ENCODE measurements around the gene CPNE4. TPM values are rescaled to one million over a fixed set of nuclear protein-coding genes. Genes with fewer than 3 reads are reported as not detected.

The CPNE4 gene
- total RNA-seq, 2 donors from 2014 or later, result 1.7 to 2.5 TPM

GRCh38 chr3:131981323-131981722, 53.5 kb downstream of the CPNE4 start:
- TF ChIP-seq CTCF (conservative IDR thresholded peaks at IDR 0.05), result no peak
- Mint-ChIP-seq H3K4me3 (no peak overlapping the region), H3K36me3 (ENCODE audit: low read depth) (no peaks in the 10 kb centered on the region), H3K27me3 (ENCODE audit: insufficient read depth) (no peaks in the 10 kb centered on the region), H3K4me1 (peaks cover 4% of the 10 kb centered on the region), H3K27ac (no peak overlapping the region), H3K9me3 (peaks cover 12% of the 10 kb centered on the region)
- H3K4me1 ChIP-seq (ENCODE audit: control insufficient read depth, insufficient read depth, low read length), result no peaks in the 10 kb centered on the region
- H3K36me3 ChIP-seq (ENCODE audit: control insufficient read depth, insufficient read depth, low read length), result no peaks in the 10 kb centered on the region
- H3K9me3 ChIP-seq (ENCODE audit: control insufficient read depth, low read length), result no peaks in the 10 kb centered on the region
- DNase-seq, result no peak
- H3K27me3 ChIP-seq (ENCODE audit: control insufficient read depth, insufficient read depth, low read length, poor library complexity, severe bottlenecking), result no peaks in the 10 kb centered on the region
- H3K4me3 ChIP-seq (ENCODE audit: low read length), result no peak overlapping the region
- WGBS, 2 experiments (ENCODE audit: insufficient coverage in 1 of 2, insufficient read length in 1 of 2), result 89 to 92% methylated on average over 6 to 7 of the region's 7 CpGs
- no peak overlapping the region for H3K27ac ChIP-seq (ENCODE audit: low read depth, low read length)
- no peak overlapping the region for H3K9ac ChIP-seq (ENCODE audit: extremely low read depth, low read length, poor library complexity, severe bottlenecking)

GRCh38 chr3:131976448-131976847, 58.4 kb downstream of the CPNE4 start:
- TF ChIP-seq CTCF (conservative IDR thresholded peaks at IDR 0.05), result no peak
- Histone ChIP-seq H3K27ac (ENCODE audit: low read depth, low read length) (no peak overlapping the region), H3K4me1 (ENCODE audit: control insufficient read depth, insufficient read depth, low read length) (no peaks in the 10 kb centered on the region), H3K36me3 (ENCODE audit: control insufficient read depth, insufficient read depth, low read length) (no peaks in the 10 kb centered on the region), H3K9ac (ENCODE audit: extremely low read depth, low read length, poor library complexity, severe bottlenecking) (no peak overlapping the region), H3K4me3 (ENCODE audit: low read length) (no peak overlapping the region), H3K9me3 (ENCODE audit: control insufficient read depth, low read length) (no peaks in the 10 kb centered on the region), H3K27me3 (ENCODE audit: control insufficient read depth, insufficient read depth, low read length, poor library complexity, severe bottlenecking) (no peaks in the 10 kb centered on the region)
- no peak overlapping the region for H3K27ac Mint-ChIP-seq
- WGBS, 2 experiments (ENCODE audit: insufficient coverage in 1 of 2, insufficient read length in 1 of 2), result 60 to 86% methylated on average over 1 to 2 of the region's 2 CpGs
- no peak overlapping the region for H3K4me3 Mint-ChIP-seq
- no peak for DNase-seq
- peaks cover 12% of the 10 kb centered on the region for H3K9me3 Mint-ChIP-seq
- H3K27me3 Mint-ChIP-seq (ENCODE audit: insufficient read depth), result no peaks in the 10 kb centered on the region
- no peaks in the 10 kb centered on the region for H3K36me3 Mint-ChIP-seq (ENCODE audit: low read depth)
- H3K4me1 Mint-ChIP-seq, result peaks cover 4% of the 10 kb centered on the region

GRCh38 chr3:131975047-131975446, 59.8 kb downstream of the CPNE4 start:
- WGBS, 2 experiments (ENCODE audit: insufficient coverage in 1 of 2, insufficient read length in 1 of 2), result 88 to 92% methylated on average over 5 to 6 of the region's 6 CpGs
- Histone ChIP-seq H3K9me3 (ENCODE audit: control insufficient read depth, low read length) (no peaks in the 10 kb centered on the region), H3K9ac (ENCODE audit: extremely low read depth, low read length, poor library complexity, severe bottlenecking) (no peak overlapping the region), H3K4me3 (ENCODE audit: low read length) (no peak overlapping the region), H3K36me3 (ENCODE audit: control insufficient read depth, insufficient read depth, low read length) (no peaks in the 10 kb centered on the region), H3K4me1 (ENCODE audit: control insufficient read depth, insufficient read depth, low read length) (peaks cover under 1% of the 10 kb centered on the region), H3K27me3 (ENCODE audit: control insufficient read depth, insufficient read depth, low read length, poor library complexity, severe bottlenecking) (no peaks in the 10 kb centered on the region), H3K27ac (ENCODE audit: low read depth, low read length) (no peak overlapping the region)
- Mint-ChIP-seq H3K4me1 (peaks cover 4% of the 10 kb centered on the region), H3K36me3 (ENCODE audit: low read depth) (no peaks in the 10 kb centered on the region), H3K27ac (no peak overlapping the region), H3K4me3 (no peak overlapping the region), H3K27me3 (ENCODE audit: insufficient read depth) (no peaks in the 10 kb centered on the region), H3K9me3 (peaks cover 10% of the 10 kb centered on the region)
- no peak for TF ChIP-seq CTCF (conservative IDR thresholded peaks at IDR 0.05)
- no peak for DNase-seq

All from endodermal cell (in vitro differentiated cells).